ENCODE data around the gene BTN1A1. TPM values are rescaled to one million over a fixed set of nuclear protein-coding genes. Genes with fewer than 3 reads are reported as not detected.
A peak's percentile ranks its signal among the peaks of the same experiment; 100 is the strongest.

Gene BTN1A1
- total and polyA plus RNA-seq, 4 donors = 0.06 to 0.26 (median 0.06) TPM; not detected in 1

- Histone ChIP-seq H3K27me3 (ENCODE audit: control insufficient read depth in 3 of 3, insufficient read depth in 3 of 3, low read length in 2 of 3) (no peaks in the 10 kb centered on the region), H3K4me1 (ENCODE audit: control insufficient read depth in 5 of 5, insufficient read depth in 5 of 5, low read length in 5 of 5) (peaks cover 0 to 21% (median 0%) of the 10 kb centered on the region in 5 donors), H3K36me3 (ENCODE audit: control insufficient read depth in 4 of 4, insufficient read depth in 4 of 4, low read length in 4 of 4) (no peaks in the 10 kb centered on the region), H3K9ac (ENCODE audit: insufficient read depth in 1 of 2, low read length in 2 of 2) (no peak overlapping the region), H3K27ac (ENCODE audit: low read depth in 1 of 2, low read length in 1 of 2) (no peak overlapping the region), H3K9me3 (ENCODE audit: control insufficient read depth in 4 of 4, insufficient read depth in 3 of 4, low read length in 3 of 4) (no peaks in the 10 kb centered on the region), H3K4me3 (no peak overlapping the region)
- no peak for TF ChIP-seq CTCF (IDR thresholded peaks at IDR 0.05; ENCODE audit: control extremely low read depth, extremely low read depth)
- DNase-seq (no peak), ATAC-seq (ENCODE audit: insufficient read depth, low FRiP score) (no peak)
- 89 to 100% methylated on average over 1 of the region's 1 CpG for WGBS, 2 donors
These were observed 31.8 kb downstream of the BTN1A1 start for GRCh38 chr6:26531897-26532296.

- no peak for TF ChIP-seq CTCF (IDR thresholded peaks at IDR 0.05; ENCODE audit: control extremely low read depth, extremely low read depth)
- Histone ChIP-seq H3K36me3 (ENCODE audit: control insufficient read depth in 4 of 4, insufficient read depth in 4 of 4, low read length in 4 of 4) (no peaks in the 10 kb centered on the region), H3K4me1 (ENCODE audit: control insufficient read depth in 5 of 5, insufficient read depth in 5 of 5, low read length in 5 of 5) (peaks cover 0 to 21% (median 0%) of the 10 kb centered on the region in 5 donors), H3K27ac (ENCODE audit: low read depth in 1 of 2, low read length in 1 of 2) (peak overlapping the region; percentile 51 to 82), H3K4me3 (peak overlapping the region; percentile 47), H3K9me3 (ENCODE audit: control insufficient read depth in 4 of 4, insufficient read depth in 3 of 4, low read length in 3 of 4) (no peaks in the 10 kb centered on the region), H3K9ac (ENCODE audit: insufficient read depth in 1 of 2, low read length in 2 of 2) (peak overlapping the region; percentile 42 to 92), H3K27me3 (ENCODE audit: control insufficient read depth in 3 of 3, insufficient read depth in 3 of 3, low read length in 2 of 3) (no peaks in the 10 kb centered on the region)
- peak; percentile 95 to 98 (median 97) for DNase-seq
- ATAC-seq (ENCODE audit: insufficient read depth, low FRiP score) = peak; percentile 74
- 2% methylated on average over 28 of the region's 28 CpGs for WGBS, 2 donors
These were observed 32.8 kb downstream of the BTN1A1 start for GRCh38 chr6:26532699-26533531.

GRCh38 chr6:26533532-26533931 lies 33.4 kb downstream of the BTN1A1 start:
- H3K9me3 ChIP-seq (ENCODE audit: control insufficient read depth in 4 of 4, insufficient read depth in 3 of 4, low read length in 3 of 4) = no peaks in the 10 kb centered on the region
- no peaks in the 10 kb centered on the region for H3K36me3 ChIP-seq (ENCODE audit: control insufficient read depth in 4 of 4, insufficient read depth in 4 of 4, low read length in 4 of 4)
- WGBS, 2 donors = 2 to 5% methylated on average over 1 of the region's 1 CpG
- DNase-seq (no peak), ATAC-seq (ENCODE audit: insufficient read depth, low FRiP score) (no peak)
- no peaks in the 10 kb centered on the region for H3K27me3 ChIP-seq (ENCODE audit: control insufficient read depth in 3 of 3, insufficient read depth in 3 of 3, low read length in 2 of 3)
- peaks cover 0 to 21% (median 0%) of the 10 kb centered on the region in 5 donors for H3K4me1 ChIP-seq (ENCODE audit: control insufficient read depth in 5 of 5, insufficient read depth in 5 of 5, low read length in 5 of 5)
- no peak for TF ChIP-seq CTCF (IDR thresholded peaks at IDR 0.05; ENCODE audit: control extremely low read depth, extremely low read depth)
- H3K27ac ChIP-seq (ENCODE audit: low read depth in 1 of 2, low read length in 1 of 2) = peak overlapping the region in 1 of 2 donors; percentile 51
- peak overlapping the region in 1 of 2 donors; percentile 92 for H3K9ac ChIP-seq (ENCODE audit: insufficient read depth in 1 of 2, low read length in 2 of 2)
- H3K4me3 ChIP-seq = no peak overlapping the region

Measured in lung (tissue), 12 donors.